DOHH2 (cell line): Measurements from ENCODE around the gene AK8.

Experiments used
- CTCF ChIP-seq: fragments of 200-600 bp; sonication (generic); IDR thresholded peaks from one replicate; pipeline ENCODE4 v1.5.1; 2014; ENCODE audit warnings: antibody characterized with exemption, mild to moderate bottlenecking, low read depth, low read length; ENCODE audit not compliant: poor library complexity, severe bottlenecking
- EZH2phosphoT487 ChIP-seq: fragments of 200-600 bp; sonication (generic); IDR thresholded peaks from 2 replicates; pipeline ENCODE4 v1.6.1; 2017; ENCODE audit warnings: borderline replicate concordance, mild to moderate bottlenecking, antibody characterized with exemption, low read length, moderate library complexity, mixed read lengths

- TF ChIP-seq CTCF (no peak), EZH2phosphoT487 (no peak)
Measured at GRCh38 chr9:132832171-132832881, 45.8 kb downstream of the AK8 start.
